ACC112 (cell line): ENCODE data around the gene SPOCK2.

Experiments
- H2AFZ ChIP-seq: fragments of 200-600 bp; sonication (generic); one replicate; pipeline ENCODE4 v1.6.0; 2017; ENCODE audit warnings: antibody characterized with exemption, low read length; ENCODE audit not compliant: unreplicated experiment
- H3K27ac ChIP-seq: fragments of 200-600 bp; sonication (generic); 2 replicates; pipeline ENCODE4 v1.5.1; 2014; ENCODE audit warnings: low read depth, mild to moderate bottlenecking, antibody characterized with exemption, low read length, moderate library complexity
- H3K27me3 ChIP-seq: fragments of 200-600 bp; sonication (generic); 2 replicates; pipeline ENCODE4 v1.6.1; 2014; ENCODE audit warnings: mild to moderate bottlenecking, antibody characterized with exemption, low read length, moderate library complexity, mixed read lengths; ENCODE audit not compliant: insufficient read depth
- H3K36me3 ChIP-seq: fragments of 200-600 bp; sonication (generic); 2 replicates; pipeline ENCODE4 v1.6.1; 2016; ENCODE audit warnings: mild to moderate bottlenecking, antibody characterized with exemption, low read length, moderate library complexity, mixed read lengths; ENCODE audit not compliant: insufficient read depth
- H3K4me1 ChIP-seq: fragments of 200-600 bp; sonication (generic); one replicate; pipeline ENCODE4 v1.6.1; 2016; ENCODE audit warnings: low read length, mixed read lengths; ENCODE audit not compliant: insufficient read depth, unreplicated experiment, control insufficient read depth
- H3K4me3 ChIP-seq: fragments of 200-600 bp; sonication (generic); 2 replicates; pipeline ENCODE4 v1.5.1; 2014; ENCODE audit warnings: mild to moderate bottlenecking, low read depth, low read length
- H3K79me2 ChIP-seq: fragments of 200-600 bp; sonication (generic); one replicate; pipeline ENCODE4 v1.6.0; 2016; ENCODE audit warnings: low read length; ENCODE audit not compliant: control insufficient read depth, unreplicated experiment, insufficient read depth

The SPOCK2 gene

DNA sequence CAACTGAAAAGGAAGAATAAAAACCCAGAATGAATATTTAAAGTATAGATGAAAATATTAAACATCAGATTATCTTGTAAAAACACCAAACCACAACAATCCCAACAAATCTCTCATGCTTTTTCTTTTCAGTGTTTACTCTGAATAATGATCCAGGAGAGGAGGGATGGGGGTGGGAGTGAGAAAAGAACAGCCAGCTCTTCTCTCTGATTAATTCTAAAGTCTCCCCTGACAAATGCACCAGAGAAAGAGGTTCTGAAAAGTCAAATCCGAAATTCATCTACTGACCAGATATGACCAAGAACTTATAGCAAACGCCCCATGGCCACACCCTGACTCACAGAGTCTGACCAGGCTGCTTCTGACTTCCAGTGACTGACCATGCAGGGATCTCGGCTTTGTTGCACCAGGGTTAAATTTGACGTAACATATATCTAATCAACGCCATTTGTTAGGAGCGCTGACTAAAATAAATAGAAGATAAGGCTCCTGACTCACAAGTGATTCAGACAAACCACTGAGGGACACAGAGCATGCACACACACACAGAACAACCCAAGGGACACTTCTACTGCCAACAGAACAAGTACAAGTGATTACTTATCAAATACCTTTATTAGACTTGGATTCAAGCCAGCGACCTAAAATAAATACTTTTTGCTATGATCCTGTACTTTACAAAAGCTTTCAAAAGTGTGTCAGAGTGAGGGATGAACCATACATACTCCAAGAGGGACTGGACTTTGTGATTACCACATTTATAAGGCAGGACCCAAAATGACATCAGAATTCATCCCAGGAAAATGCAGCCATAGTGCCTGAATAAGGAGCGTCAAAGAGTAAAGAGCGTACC lies 9.3 kb upstream of the SPOCK2 start:
- Histone ChIP-seq H3K27ac (peak overlapping the region; percentile 93), H3K4me1 (peaks cover 35% of the 10 kb centered on the region), H3K4me3 (no peak overlapping the region)

GRCh38 chr10:72096115-72097000 lies 8.0 kb upstream of the SPOCK2 start:
- H3K36me3 ChIP-seq: no peaks in the 10 kb centered on the region
- H3K4me1 ChIP-seq: peaks cover 35% of the 10 kb centered on the region
- H2AFZ ChIP-seq: no peak overlapping the region
- no peaks in the 10 kb centered on the region for H3K79me2 ChIP-seq
- no peaks in the 10 kb centered on the region for H3K27me3 ChIP-seq
- H3K4me3 ChIP-seq: no peak overlapping the region
- peak overlapping the region; percentile 93 for H3K27ac ChIP-seq

More for the DNA sequence above, 9.3 kb upstream of the SPOCK2 start:
- H3K27me3 ChIP-seq: no peaks in the 10 kb centered on the region
- no peaks in the 10 kb centered on the region for H3K79me2 ChIP-seq
- no peak overlapping the region for H2AFZ ChIP-seq
- peaks cover 4% of the 10 kb centered on the region; the same call in 1 of the 2 replicates for H3K36me3 ChIP-seq

DNA sequence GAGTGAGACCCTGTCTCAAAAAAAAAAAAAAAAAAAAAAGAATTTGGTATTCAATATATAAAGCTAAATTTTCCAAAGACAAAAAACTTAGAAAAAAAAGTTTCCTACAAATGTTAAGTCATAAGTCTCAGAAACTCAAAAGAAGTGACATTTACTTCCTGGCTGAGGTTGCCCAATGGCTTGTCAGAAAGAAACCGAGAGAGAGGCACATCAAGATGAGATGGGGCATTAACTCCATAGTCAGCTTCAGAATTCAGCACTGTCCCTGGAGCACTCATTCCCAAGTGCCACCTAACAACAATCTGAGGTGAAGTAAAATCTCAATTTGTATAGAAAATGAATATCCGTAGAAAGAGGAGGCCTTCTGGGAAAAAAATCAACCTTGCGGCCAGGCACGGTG lies 6.8 kb upstream of the SPOCK2 start:
- Histone ChIP-seq H3K27me3 (no peaks in the 10 kb centered on the region), H3K79me2 (no peaks in the 10 kb centered on the region), H3K4me1 (peaks cover 35% of the 10 kb centered on the region), H3K36me3 (no peaks in the 10 kb centered on the region), H3K4me3 (no peak overlapping the region), H3K27ac (no peak overlapping the region), H2AFZ (no peak overlapping the region)

DNA sequence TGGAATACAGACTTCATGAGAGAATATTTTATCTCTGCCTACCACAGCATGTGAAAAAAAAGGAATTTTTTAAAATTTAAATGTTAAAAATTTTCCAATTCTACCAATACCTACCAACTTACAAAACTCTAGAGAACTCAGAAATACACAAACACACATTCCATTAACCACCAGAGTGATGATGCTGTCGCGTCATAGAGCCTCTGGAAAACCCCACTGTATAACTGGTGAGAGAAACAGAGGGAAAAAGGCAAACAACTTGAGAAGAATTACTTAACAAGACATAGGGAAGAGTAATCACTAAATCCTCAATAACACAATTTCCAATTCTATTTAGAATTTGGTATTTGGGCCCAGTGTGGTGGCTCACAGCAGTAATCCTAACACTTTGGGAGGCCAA lies 6.2 kb upstream of the SPOCK2 start:
- H3K4me1 ChIP-seq: peaks cover 35% of the 10 kb centered on the region
- no peak overlapping the region for H2AFZ ChIP-seq
- H3K4me3 ChIP-seq: no peak overlapping the region
- no peaks in the 10 kb centered on the region for H3K79me2 ChIP-seq
- H3K27ac ChIP-seq: no peak overlapping the region
- H3K36me3 ChIP-seq: no peaks in the 10 kb centered on the region
- H3K27me3 ChIP-seq: peaks cover 6% of the 10 kb centered on the region

DNA sequence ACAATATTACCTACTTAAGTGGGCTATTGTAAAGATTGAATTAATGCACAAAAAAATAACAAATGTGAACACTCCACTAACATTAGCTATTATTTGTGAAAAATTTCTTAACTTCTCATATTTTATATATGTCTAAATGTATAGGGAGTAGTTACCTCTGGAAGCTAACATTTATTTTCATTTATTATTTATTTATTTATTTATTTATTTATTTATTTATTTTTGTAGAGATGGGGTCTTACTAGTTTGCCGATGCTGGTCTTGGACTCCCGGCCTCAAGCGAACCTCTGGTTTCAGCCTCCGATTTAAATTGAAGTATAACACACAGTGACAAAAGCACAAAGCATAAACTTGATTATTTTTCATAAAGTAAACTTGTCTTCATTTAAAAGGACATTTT lies 5.1 kb upstream of the SPOCK2 start:
- Histone ChIP-seq H3K79me2 (no peaks in the 10 kb centered on the region), H3K27ac (no peak overlapping the region), H3K36me3 (no peaks in the 10 kb centered on the region), H3K4me3 (no peak overlapping the region), H3K27me3 (peaks cover 14% of the 10 kb centered on the region), H3K4me1 (peaks cover 24% of the 10 kb centered on the region), H2AFZ (no peak overlapping the region)

DNA sequence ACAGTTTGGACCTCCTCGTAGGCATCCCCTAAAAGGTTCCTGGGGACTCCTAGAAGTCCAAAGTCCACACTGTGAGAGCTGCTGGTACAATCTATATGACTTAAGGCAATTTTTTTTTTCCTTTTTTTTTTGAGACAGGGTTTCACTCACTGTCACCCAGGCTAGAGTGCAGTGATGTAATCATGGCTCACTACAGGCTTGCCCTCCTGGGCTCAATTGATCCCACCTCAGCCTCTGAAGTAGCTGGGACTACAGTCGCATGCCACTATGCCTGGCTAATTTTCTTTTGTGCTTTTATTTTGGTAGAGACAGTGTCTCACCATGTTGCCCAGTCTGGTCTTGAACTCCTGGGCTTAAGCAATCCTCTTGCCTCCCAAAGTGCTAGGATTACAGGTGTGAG lies 4.6 kb upstream of the SPOCK2 start:
- H3K36me3 ChIP-seq: no peaks in the 10 kb centered on the region

DNA sequence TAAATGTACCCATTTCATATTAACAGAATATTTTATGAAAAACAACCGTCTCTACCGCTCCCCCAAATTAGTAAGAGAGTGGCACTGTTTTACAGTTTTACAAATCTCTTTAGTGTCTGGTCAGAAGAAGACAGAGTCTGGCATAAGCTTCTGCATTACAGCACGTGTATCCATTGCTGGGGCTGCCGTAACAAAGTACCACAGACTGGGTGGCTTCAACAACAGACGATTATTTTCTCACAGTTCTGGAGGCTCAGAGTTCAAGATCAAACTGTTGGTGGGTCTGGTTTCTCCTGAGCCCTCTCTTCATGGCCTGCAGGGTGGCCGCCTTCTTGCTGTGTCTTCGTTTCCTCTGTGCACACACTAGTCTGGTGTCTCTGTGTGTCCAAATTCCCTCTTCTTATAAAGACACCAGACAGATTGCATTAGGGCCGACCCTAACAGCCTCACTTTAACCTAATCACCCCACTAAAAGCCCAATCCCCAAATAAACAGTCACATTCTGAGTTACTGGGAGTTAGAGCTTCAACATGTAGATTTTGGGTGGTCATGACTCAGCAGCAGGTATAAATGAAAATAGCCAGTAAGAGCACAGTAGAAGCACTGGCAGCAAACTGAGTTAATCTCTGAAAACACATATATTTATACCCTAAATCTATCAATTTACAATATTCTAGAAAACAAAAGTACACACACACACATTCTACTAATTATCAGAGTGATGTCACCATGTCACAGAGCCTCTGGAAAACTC lies 4.0 kb upstream of the SPOCK2 start:
- H3K4me1 ChIP-seq: peaks cover 20% of the 10 kb centered on the region
- no peak overlapping the region for H3K4me3 ChIP-seq
- no peak overlapping the region for H2AFZ ChIP-seq
- H3K27ac ChIP-seq: no peak overlapping the region
- no peaks in the 10 kb centered on the region for H3K36me3 ChIP-seq
- H3K27me3 ChIP-seq: peaks cover 25% of the 10 kb centered on the region
- no peaks in the 10 kb centered on the region for H3K79me2 ChIP-seq

More for the DNA sequence above, 4.6 kb upstream of the SPOCK2 start:
- Histone ChIP-seq H3K27ac (no peak overlapping the region), H3K27me3 (peaks cover 19% of the 10 kb centered on the region), H3K4me1 (peaks cover 20% of the 10 kb centered on the region), H3K4me3 (no peak overlapping the region), H3K79me2 (no peaks in the 10 kb centered on the region), H2AFZ (no peak overlapping the region)

DNA sequence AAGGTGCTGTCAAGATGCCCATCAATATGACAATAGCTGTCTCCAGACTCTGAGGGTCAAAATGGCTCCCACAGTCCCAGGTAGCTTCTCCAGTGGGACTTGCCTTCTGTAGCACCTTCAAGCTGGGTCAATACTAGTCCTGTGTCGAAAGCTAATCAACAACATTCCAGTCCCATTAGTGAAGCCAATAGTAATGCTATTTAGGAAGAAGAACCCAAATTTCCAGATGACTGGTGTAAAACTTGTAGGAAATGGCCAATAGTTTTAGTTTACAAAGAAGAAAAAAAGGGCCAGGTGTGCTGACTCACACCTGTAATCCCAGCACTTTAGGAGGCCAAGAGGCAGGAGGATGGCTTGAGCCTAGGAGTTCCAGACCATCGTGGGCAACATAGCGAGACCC lies 2.0 kb upstream of the SPOCK2 start:
- peaks cover 5% of the 10 kb centered on the region for H3K4me1 ChIP-seq
- H3K4me3 ChIP-seq: no peak overlapping the region
- H3K79me2 ChIP-seq: no peaks in the 10 kb centered on the region
- no peak overlapping the region for H2AFZ ChIP-seq
- no peaks in the 10 kb centered on the region for H3K36me3 ChIP-seq
- H3K27ac ChIP-seq: no peak overlapping the region
- peaks cover 39% of the 10 kb centered on the region for H3K27me3 ChIP-seq

- Histone ChIP-seq H3K27ac (no peak overlapping the region), H2AFZ (no peak overlapping the region), H3K27me3 (peaks cover 39% of the 10 kb centered on the region), H3K4me1 (peaks cover 5% of the 10 kb centered on the region), H3K4me3 (no peak overlapping the region), H3K36me3 (no peaks in the 10 kb centered on the region), H3K79me2 (no peaks in the 10 kb centered on the region)
Observed at GRCh38 chr10:72089618-72090017, 1.3 kb upstream of the SPOCK2 start.

- Histone ChIP-seq H3K27ac (no peak overlapping the region), H3K27me3 (peaks cover 39% of the 10 kb centered on the region)
Observed at GRCh38 chr10:72088889-72089575, 681 bp upstream of the SPOCK2 start.

More at GRCh38 chr10:72088889-72089575, 681 bp upstream of the SPOCK2 start:
- no peaks in the 10 kb centered on the region for H3K79me2 ChIP-seq
- H3K4me3 ChIP-seq: no peak overlapping the region
- H2AFZ ChIP-seq: no peak overlapping the region
- peaks cover 5% of the 10 kb centered on the region for H3K4me1 ChIP-seq
- H3K36me3 ChIP-seq: no peaks in the 10 kb centered on the region
